Lower leg skin (tissue), 3 donors: ENCODE measurements around the gene THADA.

Source experiments
- CTCF ChIP-seq, 3 donors: fragments of 450-650 bp; IDR thresholded peaks; one replicate each; pipeline ENCODE4 v1.5.1; 2016; ENCODE audit warnings: antibody characterized with exemption in 3 of 3, mild to moderate bottlenecking in 3 of 3, moderate library complexity in 2 of 3
- POLR2A ChIP-seq, 2 donors: fragments of 450-650 bp; IDR thresholded peaks; one replicate each; pipeline ENCODE4 v1.6.1; 2016 to 2017; ENCODE audit warnings: antibody characterized with exemption in 2 of 2, mild to moderate bottlenecking in 1 of 2, moderate library complexity in 1 of 2

- no peak for TF ChIP-seq POLR2A (IDR thresholded peaks at IDR 0.05)
- no peak for TF ChIP-seq CTCF (IDR thresholded peaks at IDR 0.05)
These were observed 204.0 kb downstream of the THADA start for GRCh38 chr2:43391878-43392215.
